Measurements from ENCODE around the gene SPOCK1.

Gene SPOCK1

DNA sequence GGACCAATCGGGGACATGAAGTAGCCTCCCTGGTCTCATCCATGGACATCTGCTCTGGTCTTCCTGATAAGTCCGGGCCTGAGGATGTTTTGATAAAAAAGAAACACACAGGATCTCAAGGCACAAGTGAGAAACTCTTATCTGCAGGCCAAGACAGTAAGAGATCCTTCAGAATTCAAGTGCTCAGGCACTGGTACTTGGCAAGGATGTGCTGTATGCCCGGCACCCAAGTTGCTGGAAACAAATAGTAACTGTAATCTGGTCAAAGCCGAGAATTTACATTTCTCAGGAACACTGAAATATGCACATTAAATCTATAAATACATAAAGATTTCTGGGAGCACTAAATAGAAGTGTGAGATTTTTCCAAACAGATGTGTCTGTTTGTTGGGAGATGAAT is 165.7 kb downstream of the SPOCK1 start:
- Histone ChIP-seq H3K4me3 (no peak overlapping the region), H3K27ac (no peak overlapping the region), H3K27me3 (no peaks in the 10 kb centered on the region), H3K4me1 (peaks cover 0 to 6% (median 0%) of the 10 kb centered on the region in 4 donors), H3K9me3 (no peaks in the 10 kb centered on the region), H3K36me3 (no peaks in the 10 kb centered on the region)
- intact Hi-C loops (cut with DNase I; ENCODE audit: low total_unique reads), result no loop called here
- DNase-seq, result no peak
- TF ChIP-seq CTCF (IDR thresholded peaks at IDR 0.05), result no peak

DNA sequence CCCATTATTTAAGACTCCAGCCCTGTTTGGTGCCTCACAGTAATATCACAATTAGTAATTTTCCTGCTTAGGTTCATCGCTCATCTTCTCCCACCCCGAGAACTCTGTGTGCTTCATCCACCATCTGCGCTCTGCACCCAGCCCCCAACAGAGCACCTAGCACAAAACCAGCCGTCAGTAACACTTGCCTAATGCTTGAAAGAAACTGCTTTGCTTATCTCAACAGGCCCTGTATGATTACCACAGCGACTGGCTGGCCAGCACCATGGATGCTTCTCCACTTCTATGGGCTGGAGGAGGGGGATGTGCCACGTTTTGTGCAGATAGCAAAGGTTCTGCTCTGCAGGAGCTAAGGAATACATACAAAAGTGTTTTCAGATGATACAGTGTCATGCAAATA is 166.8 kb downstream of the SPOCK1 start:
- Histone ChIP-seq H3K36me3 (no peaks in the 10 kb centered on the region), H3K4me1 (peaks cover 0 to 6% (median 0%) of the 10 kb centered on the region in 4 donors), H3K9me3 (no peaks in the 10 kb centered on the region), H3K4me3 (no peak overlapping the region), H3K27me3 (no peaks in the 10 kb centered on the region), H3K27ac (no peak overlapping the region)
- intact Hi-C loops (cut with DNase I; ENCODE audit: low total_unique reads), result no loop called here
- TF ChIP-seq CTCF (IDR thresholded peaks at IDR 0.05), result no peak
- DNase-seq, result no peak

DNA sequence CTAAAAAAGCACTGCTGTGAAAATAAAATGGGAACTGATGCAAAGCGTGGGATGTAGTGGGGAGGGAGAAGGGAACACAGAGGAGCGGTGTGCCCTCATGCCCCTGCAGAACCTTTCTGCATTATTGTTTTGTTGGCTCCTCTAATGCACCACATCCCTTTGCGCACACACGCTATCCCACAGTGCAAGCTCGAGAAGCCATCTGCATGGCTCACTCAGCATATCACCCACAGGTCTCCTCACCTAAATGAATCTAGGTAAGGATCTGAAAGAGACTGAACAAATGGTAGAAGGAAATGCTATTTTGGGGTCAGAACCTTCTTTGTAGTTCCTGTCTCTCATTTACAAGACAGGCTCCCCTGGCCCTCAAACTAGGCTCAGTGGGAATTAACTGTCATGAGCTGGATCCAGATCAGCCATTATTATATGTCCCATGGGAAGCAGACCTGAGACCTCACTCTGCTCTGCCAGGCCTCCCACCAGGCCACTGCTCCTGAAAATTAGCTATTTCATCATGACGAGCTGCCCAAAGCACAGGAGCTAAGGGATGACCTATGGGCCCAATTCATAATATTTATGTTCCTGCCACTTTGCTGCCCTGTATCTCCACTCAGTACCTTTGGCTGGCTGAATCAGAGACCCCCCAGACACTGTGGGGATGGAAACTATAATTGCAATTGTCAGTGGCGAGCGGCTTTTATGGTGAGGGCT is 169.4 kb downstream of the SPOCK1 start:
- H3K27ac ChIP-seq, result no peak overlapping the region
- no peaks in the 10 kb centered on the region for H3K36me3 ChIP-seq
- no peak for TF ChIP-seq CTCF (IDR thresholded peaks at IDR 0.05)
- H3K4me1 ChIP-seq, result no peaks in the 10 kb centered on the region
- no peaks in the 10 kb centered on the region for H3K27me3 ChIP-seq
- no peak for DNase-seq
- no peaks in the 10 kb centered on the region for H3K9me3 ChIP-seq
- intact Hi-C loops (cut with DNase I; ENCODE audit: low total_unique reads), result no loop called here
- H3K4me3 ChIP-seq, result no peak overlapping the region

GRCh38 chr5:137328991-137329390 is 170.1 kb downstream of the SPOCK1 start:
- TF ChIP-seq CTCF (IDR thresholded peaks at IDR 0.05), result no peak
- no peak for DNase-seq

GRCh38 chr5:137328463-137328862 is 170.7 kb downstream of the SPOCK1 start:
- TF ChIP-seq CTCF (IDR thresholded peaks at IDR 0.05), result no peak
- intact Hi-C loops (cut with DNase I; ENCODE audit: low total_unique reads), result no loop called here
- no peak for DNase-seq
- Histone ChIP-seq H3K4me1 (no peaks in the 10 kb centered on the region), H3K36me3 (no peaks in the 10 kb centered on the region), H3K9me3 (no peaks in the 10 kb centered on the region), H3K27me3 (no peaks in the 10 kb centered on the region), H3K27ac (no peak overlapping the region), H3K4me3 (no peak overlapping the region)

More at GRCh38 chr5:137328991-137329390, 170.1 kb downstream of the SPOCK1 start:
- Histone ChIP-seq H3K27me3 (no peaks in the 10 kb centered on the region), H3K4me1 (no peaks in the 10 kb centered on the region), H3K27ac (no peak overlapping the region), H3K4me3 (no peak overlapping the region), H3K36me3 (no peaks in the 10 kb centered on the region), H3K9me3 (no peaks in the 10 kb centered on the region)
- intact Hi-C loops (cut with DNase I; ENCODE audit: low total_unique reads), result no loop called here

- H3K4me3 ChIP-seq, result no peak overlapping the region
- intact Hi-C loops (cut with DNase I; ENCODE audit: low total_unique reads), result no loop called here
- no peaks in the 10 kb centered on the region for H3K4me1 ChIP-seq
- DNase-seq, result no peak
- H3K9me3 ChIP-seq, result no peaks in the 10 kb centered on the region
- no peaks in the 10 kb centered on the region for H3K36me3 ChIP-seq
- H3K27ac ChIP-seq, result no peak overlapping the region
- TF ChIP-seq CTCF (IDR thresholded peaks at IDR 0.05), result no peak
- no peaks in the 10 kb centered on the region for H3K27me3 ChIP-seq
Observed at GRCh38 chr5:137325721-137326120, 173.4 kb downstream of the SPOCK1 start.

Measured in tibial artery (tissue), 4 donors.